HL-60 (cell line): ENCODE measurements around the gene KCNV2.

ENCODE experiments used
- DNase-seq, 2 experiments: peaks; one replicate each; pipeline ENCODE4 v3.0.0-alpha.2; 2010 to 2020; ENCODE audit warnings: low read depth in 1 of 2, low spot score in 1 of 2
- H3K27ac ChIP-seq: fragments of 250-450 bp; sonication (Bioruptor Pico); replicated peaks from 2 replicates; pipeline ENCODE4 v1.5.1; 2020; ENCODE audit warnings: mild to moderate bottlenecking, moderate library complexity
- H3K27me3 ChIP-seq: fragments of 250-450 bp; sonication (Bioruptor Pico); 2 replicates; pipeline ENCODE4 v1.5.1; 2021; ENCODE audit warnings: mild to moderate bottlenecking, moderate library complexity; ENCODE audit not compliant: insufficient read depth, poor library complexity, severe bottlenecking
- H3K4me3 ChIP-seq: replicated peaks from 2 replicates; pipeline ENCODE4 v1.5.1; 2011; ENCODE audit warnings: mild to moderate bottlenecking, control low read depth, low read length; ENCODE audit not compliant: insufficient read depth
- GABPA ChIP-seq: IDR thresholded peaks from 2 replicates; pipeline ENCODE4 v1.6.1; 2012; ENCODE audit warnings: low read depth
- POLR2AphosphoS5 ChIP-seq: IDR thresholded peaks from 2 replicates; pipeline ENCODE4 v1.6.1; 2012; ENCODE audit warnings: low read depth
- SPI1 ChIP-seq: IDR thresholded peaks from 2 replicates; pipeline ENCODE4 v1.6.1; 2012; ENCODE audit warnings: low read depth, mild to moderate bottlenecking, borderline replicate concordance
- TF ChIP-seq, protein P1 (sequence below): IDR thresholded peaks from 2 replicates; pipeline ENCODE4 v1.6.1; 2012; ENCODE audit warnings: low read depth; ENCODE audit not compliant: insufficient replicate concordance
- TF ChIP-seq, protein P2 (sequence below): IDR thresholded peaks from one replicate; pipeline ENCODE4 v1.5.1; 2011; ENCODE audit warnings: low read length, control low read depth, inconsistent platforms; ENCODE audit not compliant: insufficient read depth

The KCNV2 gene

DNA sequence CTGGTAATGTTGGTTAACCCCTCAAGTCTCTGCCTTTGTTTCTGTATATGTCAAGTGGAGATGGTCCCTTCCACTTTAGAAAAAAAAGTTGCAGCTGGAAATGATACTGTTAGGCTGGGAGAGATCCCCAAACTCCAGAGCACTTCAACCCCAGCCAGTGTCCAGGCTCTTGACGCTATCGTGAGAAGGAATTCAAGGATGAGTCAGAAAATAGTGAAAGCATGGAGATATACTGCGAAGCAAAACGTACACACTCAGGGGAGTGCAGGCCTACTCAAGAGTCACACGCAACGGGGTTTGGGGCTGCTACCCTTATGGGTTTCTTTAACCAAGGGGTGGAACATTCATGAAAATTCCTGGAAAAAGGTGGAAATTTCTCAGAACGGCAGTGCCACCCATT lies 24.9 kb downstream of the KCNV2 start:
- H3K27me3 ChIP-seq = no peaks in the 10 kb centered on the region
- TF ChIP-seq POLR2AphosphoS5 (no peak), GABPA (no peak), SPI1 (no peak)
- TF ChIP-seq, protein P1, sequence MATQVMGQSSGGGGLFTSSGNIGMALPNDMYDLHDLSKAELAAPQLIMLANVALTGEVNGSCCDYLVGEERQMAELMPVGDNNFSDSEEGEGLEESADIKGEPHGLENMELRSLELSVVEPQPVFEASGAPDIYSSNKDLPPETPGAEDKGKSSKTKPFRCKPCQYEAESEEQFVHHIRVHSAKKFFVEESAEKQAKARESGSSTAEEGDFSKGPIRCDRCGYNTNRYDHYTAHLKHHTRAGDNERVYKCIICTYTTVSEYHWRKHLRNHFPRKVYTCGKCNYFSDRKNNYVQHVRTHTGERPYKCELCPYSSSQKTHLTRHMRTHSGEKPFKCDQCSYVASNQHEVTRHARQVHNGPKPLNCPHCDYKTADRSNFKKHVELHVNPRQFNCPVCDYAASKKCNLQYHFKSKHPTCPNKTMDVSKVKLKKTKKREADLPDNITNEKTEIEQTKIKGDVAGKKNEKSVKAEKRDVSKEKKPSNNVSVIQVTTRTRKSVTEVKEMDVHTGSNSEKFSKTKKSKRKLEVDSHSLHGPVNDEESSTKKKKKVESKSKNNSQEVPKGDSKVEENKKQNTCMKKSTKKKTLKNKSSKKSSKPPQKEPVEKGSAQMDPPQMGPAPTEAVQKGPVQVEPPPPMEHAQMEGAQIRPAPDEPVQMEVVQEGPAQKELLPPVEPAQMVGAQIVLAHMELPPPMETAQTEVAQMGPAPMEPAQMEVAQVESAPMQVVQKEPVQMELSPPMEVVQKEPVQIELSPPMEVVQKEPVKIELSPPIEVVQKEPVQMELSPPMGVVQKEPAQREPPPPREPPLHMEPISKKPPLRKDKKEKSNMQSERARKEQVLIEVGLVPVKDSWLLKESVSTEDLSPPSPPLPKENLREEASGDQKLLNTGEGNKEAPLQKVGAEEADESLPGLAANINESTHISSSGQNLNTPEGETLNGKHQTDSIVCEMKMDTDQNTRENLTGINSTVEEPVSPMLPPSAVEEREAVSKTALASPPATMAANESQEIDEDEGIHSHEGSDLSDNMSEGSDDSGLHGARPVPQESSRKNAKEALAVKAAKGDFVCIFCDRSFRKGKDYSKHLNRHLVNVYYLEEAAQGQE = no peak
- TF ChIP-seq, protein P2, sequence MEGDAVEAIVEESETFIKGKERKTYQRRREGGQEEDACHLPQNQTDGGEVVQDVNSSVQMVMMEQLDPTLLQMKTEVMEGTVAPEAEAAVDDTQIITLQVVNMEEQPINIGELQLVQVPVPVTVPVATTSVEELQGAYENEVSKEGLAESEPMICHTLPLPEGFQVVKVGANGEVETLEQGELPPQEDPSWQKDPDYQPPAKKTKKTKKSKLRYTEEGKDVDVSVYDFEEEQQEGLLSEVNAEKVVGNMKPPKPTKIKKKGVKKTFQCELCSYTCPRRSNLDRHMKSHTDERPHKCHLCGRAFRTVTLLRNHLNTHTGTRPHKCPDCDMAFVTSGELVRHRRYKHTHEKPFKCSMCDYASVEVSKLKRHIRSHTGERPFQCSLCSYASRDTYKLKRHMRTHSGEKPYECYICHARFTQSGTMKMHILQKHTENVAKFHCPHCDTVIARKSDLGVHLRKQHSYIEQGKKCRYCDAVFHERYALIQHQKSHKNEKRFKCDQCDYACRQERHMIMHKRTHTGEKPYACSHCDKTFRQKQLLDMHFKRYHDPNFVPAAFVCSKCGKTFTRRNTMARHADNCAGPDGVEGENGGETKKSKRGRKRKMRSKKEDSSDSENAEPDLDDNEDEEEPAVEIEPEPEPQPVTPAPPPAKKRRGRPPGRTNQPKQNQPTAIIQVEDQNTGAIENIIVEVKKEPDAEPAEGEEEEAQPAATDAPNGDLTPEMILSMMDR = no peak
- no peak overlapping the region for H3K4me3 ChIP-seq
- no peak for DNase-seq
- no peak overlapping the region for H3K27ac ChIP-seq

DNA sequence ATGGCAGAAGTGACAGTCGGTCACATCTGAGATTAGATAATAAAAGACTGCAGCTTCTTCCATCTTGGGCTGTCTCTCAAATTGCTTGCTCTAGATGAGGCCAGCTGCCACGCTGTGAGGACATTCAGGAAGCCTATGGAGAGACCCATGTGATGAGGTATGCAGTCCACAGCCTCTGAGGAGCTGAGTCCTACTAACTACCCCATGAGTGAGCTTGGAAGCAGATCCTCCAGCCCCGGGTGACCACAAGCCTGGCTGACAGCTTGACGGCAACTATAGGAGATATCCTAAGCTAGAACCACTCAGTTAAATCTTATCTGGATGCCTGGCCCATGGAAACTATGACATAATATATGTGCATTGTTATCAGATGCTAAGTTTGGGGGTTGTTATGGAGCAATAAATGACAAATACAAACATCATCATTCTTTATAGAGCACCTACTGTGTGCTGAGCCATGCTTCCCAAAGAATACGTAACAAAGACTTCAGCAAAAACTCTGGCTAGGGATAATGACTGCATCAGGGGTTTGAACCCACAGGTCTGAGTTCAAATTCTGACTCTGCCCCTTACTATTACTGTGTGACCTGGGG lies 26.7 kb downstream of the KCNV2 start:
- DNase-seq = no peak
- TF ChIP-seq, protein P2 = no peak
- TF ChIP-seq, protein P1 = no peak
- no peak for TF ChIP-seq SPI1
- no peak for TF ChIP-seq POLR2AphosphoS5
- TF ChIP-seq GABPA = no peak
- Histone ChIP-seq H3K27ac (no peak overlapping the region), H3K4me3 (no peak overlapping the region), H3K27me3 (no peaks in the 10 kb centered on the region)

DNA sequence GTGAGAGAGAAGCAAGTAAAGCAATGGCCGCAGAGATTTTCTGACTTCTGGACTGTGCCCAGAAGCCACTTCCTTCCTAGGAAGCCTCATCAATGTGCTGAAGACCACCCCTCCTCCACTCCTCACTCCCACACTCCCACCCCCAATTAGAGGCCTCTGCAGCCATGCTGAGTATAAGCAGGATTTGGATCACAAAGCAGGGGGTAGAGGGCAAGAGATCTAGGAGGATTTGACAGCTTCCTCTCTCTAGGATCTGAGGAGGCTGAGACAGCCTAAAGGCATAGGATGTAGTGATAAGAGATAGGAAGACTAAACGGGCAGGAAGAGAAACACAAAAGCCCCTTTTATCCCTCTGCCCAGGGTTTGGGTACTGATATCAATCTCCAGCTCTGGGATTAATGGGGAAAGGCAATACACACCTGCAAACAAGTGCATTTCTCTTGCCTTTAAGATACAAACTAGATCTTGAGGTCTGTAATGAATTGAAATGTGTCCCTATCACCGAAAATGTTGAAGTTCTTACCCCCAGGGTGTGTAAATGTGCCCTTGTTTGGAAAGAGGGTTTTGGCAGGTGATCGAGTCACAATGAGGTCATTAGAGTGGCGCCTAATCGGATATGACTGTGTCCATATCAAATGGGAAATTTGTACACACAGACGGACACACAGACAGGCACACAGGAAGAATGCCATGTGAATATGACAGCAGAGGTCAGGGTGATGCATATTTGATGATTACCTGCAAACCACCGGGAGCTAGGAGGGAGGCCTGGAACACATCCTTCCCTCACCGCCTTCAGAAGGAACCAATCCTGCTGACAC lies 28.5 kb downstream of the KCNV2 start:
- TF ChIP-seq, protein P2 = no peak
- TF ChIP-seq SPI1 = no peak
- no peak for DNase-seq
- H3K27ac ChIP-seq = no peak overlapping the region
- no peaks in the 10 kb centered on the region for H3K27me3 ChIP-seq
- no peak overlapping the region for H3K4me3 ChIP-seq

- H3K27me3 ChIP-seq = no peaks in the 10 kb centered on the region
- TF ChIP-seq GABPA = no peak
- TF ChIP-seq, protein P2 = no peak
- TF ChIP-seq SPI1 = no peak
- TF ChIP-seq POLR2AphosphoS5 = no peak
- TF ChIP-seq, protein P1 = no peak
- no peak for DNase-seq
These were observed 32.2 kb downstream of the KCNV2 start for GRCh38 chr9:2749485-2749884.

More at GRCh38 chr9:2749485-2749884, 32.2 kb downstream of the KCNV2 start:
- H3K27ac ChIP-seq = no peak overlapping the region
- H3K4me3 ChIP-seq = no peak overlapping the region
